Bronchial epithelial cell (primary cell): ENCODE data around the gene MARCHF11. TPM values are rescaled to one million over a fixed set of nuclear protein-coding genes. Genes with fewer than 3 reads are reported as not detected.

Experiments
- DNase-seq: peaks from one replicate; pipeline ENCODE4 v3.0.0-alpha.2; 2010; ENCODE audit warnings: low read depth
- FAIRE-seq: peaks from 2 replicates; lab custom pipeline; 2011; peaks lifted over from hg19 to GRCh38; lab: Jason Lieb, UNC
- H3K27me3 ChIP-seq: 2 replicates; pipeline ENCODE4 v1.5.1; 2011; ENCODE audit warnings: low read length; ENCODE audit not compliant: control insufficient read depth, insufficient read depth
- H3K36me3 ChIP-seq: 2 replicates; pipeline ENCODE4 v1.5.1; 2011; ENCODE audit warnings: low read length; ENCODE audit not compliant: control insufficient read depth, insufficient read depth
- H3K4me3 ChIP-seq: 2 replicates; pipeline ENCODE4 v1.5.1; 2011; ENCODE audit warnings: mild to moderate bottlenecking, low read depth, low read length, control low read depth
- CTCF ChIP-seq: IDR thresholded peaks from 2 replicates; pipeline ENCODE4 v1.5.1; 2011; ENCODE audit warnings: mild to moderate bottlenecking, moderate library complexity, low read length, control low read depth, inconsistent platforms; ENCODE audit not compliant: insufficient read depth, severe bottlenecking
- total RNA-seq: library from RNA; depleted of rRNA; stranded (reverse); fragments of >200 nt; gene quantifications from 2 replicates; pipeline ENCODE4 v1.2.1, GENCODE V29; 2014

MARCHF11 gene
- total RNA-seq, 1 donor from 2014 or later: not detected

- Histone ChIP-seq H3K27me3 (no peaks in the 10 kb centered on the region), H3K36me3 (no peaks in the 10 kb centered on the region), H3K4me3 (no peak overlapping the region)
- FAIRE-seq (no peak), DNase-seq (no peak)
- TF ChIP-seq CTCF: no peak
These were observed 98.1 kb downstream of the MARCHF11 start for GRCh38 chr5:16081376-16081955.

GRCh38 chr5:16076657-16077056, 102.9 kb downstream of the MARCHF11 start:
- Histone ChIP-seq H3K4me3 (no peak overlapping the region), H3K27me3 (no peaks in the 10 kb centered on the region), H3K36me3 (no peaks in the 10 kb centered on the region)
- TF ChIP-seq CTCF: no peak
- no peak for FAIRE-seq
- DNase-seq: no peak

GRCh38 chr5:16074358-16074757, 105.2 kb downstream of the MARCHF11 start:
- no peak for TF ChIP-seq CTCF
- H3K36me3 ChIP-seq: no peaks in the 10 kb centered on the region
- no peak overlapping the region for H3K4me3 ChIP-seq
- DNase-seq: no peak
- no peak for FAIRE-seq
- H3K27me3 ChIP-seq: no peaks in the 10 kb centered on the region

- TF ChIP-seq CTCF: no peak
- no peak for FAIRE-seq
These were observed 107.0 kb downstream of the MARCHF11 start for GRCh38 chr5:16072616-16073015.

GRCh38 chr5:16067415-16067814, 112.2 kb downstream of the MARCHF11 start:
- no peak overlapping the region for H3K4me3 ChIP-seq
- H3K27me3 ChIP-seq: no peaks in the 10 kb centered on the region
- FAIRE-seq: no peak
- DNase-seq: no peak
- no peaks in the 10 kb centered on the region for H3K36me3 ChIP-seq
- no peak for TF ChIP-seq CTCF

More at GRCh38 chr5:16072616-16073015, 107.0 kb downstream of the MARCHF11 start:
- Histone ChIP-seq H3K36me3 (no peaks in the 10 kb centered on the region), H3K4me3 (no peak overlapping the region), H3K27me3 (no peaks in the 10 kb centered on the region)
- no peak for DNase-seq

GRCh38 chr5:16066810-16067209, 112.8 kb downstream of the MARCHF11 start:
- Histone ChIP-seq H3K36me3 (no peaks in the 10 kb centered on the region), H3K4me3 (no peak overlapping the region), H3K27me3 (no peaks in the 10 kb centered on the region)
- no peak for TF ChIP-seq CTCF
- DNase-seq: no peak
- FAIRE-seq: no peak
